Mesendoderm (in vitro differentiated cells): ENCODE data around the gene TOP3A.

Experiments
- DNase-seq: peaks from one replicate; pipeline ENCODE4 v3.0.0; 2013
- H2AK5ac ChIP-seq: 2 replicates; pipeline ENCODE4 v1.6.1; 2013; ENCODE audit warnings: low read length, inconsistent platforms
- H2BK120ac ChIP-seq: 2 replicates; pipeline ENCODE4 v1.6.1; 2013; ENCODE audit warnings: low read depth, mild to moderate bottlenecking, low read length, moderate library complexity, mixed read lengths
- H2BK15ac ChIP-seq: replicated peaks from 2 replicates; pipeline ENCODE4 v1.6.1; 2013; ENCODE audit warnings: low read depth, mild to moderate bottlenecking, moderate library complexity
- H2BK5ac ChIP-seq: 2 replicates; pipeline ENCODE4 v1.6.1; 2013; ENCODE audit warnings: low read length, inconsistent platforms
- H3K18ac ChIP-seq: 2 replicates; pipeline ENCODE4 v1.6.1; 2013; ENCODE audit warnings: mild to moderate bottlenecking, low read length, mixed read lengths
- H3K23ac ChIP-seq: one replicate; pipeline ENCODE4 v1.6.1; 2013; ENCODE audit warnings: low read length
- H3K27ac ChIP-seq: 2 replicates; pipeline ENCODE4 v1.5.1; 2013; ENCODE audit warnings: low read depth, mild to moderate bottlenecking, inconsistent platforms, low read length, moderate library complexity
- H3K27me3 ChIP-seq: 2 replicates; pipeline ENCODE4 v1.6.1; 2013; ENCODE audit warnings: low read length, control low read depth, mild to moderate bottlenecking, inconsistent platforms; ENCODE audit not compliant: insufficient read depth, poor library complexity
- H3K36me3 ChIP-seq: 2 replicates; pipeline ENCODE4 v1.6.1; 2013; ENCODE audit warnings: low read length, inconsistent platforms; ENCODE audit not compliant: control insufficient read depth, insufficient read depth
- H3K4ac ChIP-seq: one replicate; pipeline ENCODE4 v1.6.1; 2013; ENCODE audit warnings: low read depth, mild to moderate bottlenecking, low read length, moderate library complexity
- H3K4me1 ChIP-seq: 2 replicates; pipeline ENCODE4 v1.6.1; 2013; ENCODE audit warnings: low read depth, low read length, inconsistent platforms; ENCODE audit not compliant: control insufficient read depth
- H3K4me2 ChIP-seq: 2 replicates; pipeline ENCODE4 v1.6.1; 2013; ENCODE audit warnings: low read length
- H3K4me3 ChIP-seq: 2 replicates; pipeline ENCODE4 v1.5.1; 2013; ENCODE audit warnings: mild to moderate bottlenecking, low read length
- H3K56ac ChIP-seq: one replicate; pipeline ENCODE4 v1.6.1; 2013; ENCODE audit warnings: low read length
- H3K79me1 ChIP-seq: 2 replicates; pipeline ENCODE4 v1.6.1; 2013; ENCODE audit warnings: low read length, inconsistent platforms
- H3K79me2 ChIP-seq: 2 replicates; pipeline ENCODE4 v1.6.1; 2013; ENCODE audit warnings: mild to moderate bottlenecking, low read length; ENCODE audit not compliant: control insufficient read depth, insufficient read depth
- H3K9ac ChIP-seq: 2 replicates; pipeline ENCODE4 v1.6.1; 2013; ENCODE audit warnings: low read length, inconsistent platforms
- H4K5ac ChIP-seq: one replicate; pipeline ENCODE4 v1.6.1; 2013; ENCODE audit warnings: low read length
- H4K8ac ChIP-seq: one replicate; pipeline ENCODE4 v1.6.1; 2013; ENCODE audit warnings: low read depth, mild to moderate bottlenecking, control low read depth, low read length, moderate library complexity
- WGBS: extraction: QIAGEN DNeasy Blood & Tissue Kit; methylation state at CpG from one replicate; pipeline ENCODE4 v1.1.7; 2013; ENCODE audit warnings: low lambda C conversion rate, missing lambda C conversion rate; ENCODE audit not compliant: insufficient coverage; ENCODE audit errors: extremely low coverage; 5-methylcytosine and 5-hydroxymethylcytosine counted together

Gene TOP3A

DNA sequence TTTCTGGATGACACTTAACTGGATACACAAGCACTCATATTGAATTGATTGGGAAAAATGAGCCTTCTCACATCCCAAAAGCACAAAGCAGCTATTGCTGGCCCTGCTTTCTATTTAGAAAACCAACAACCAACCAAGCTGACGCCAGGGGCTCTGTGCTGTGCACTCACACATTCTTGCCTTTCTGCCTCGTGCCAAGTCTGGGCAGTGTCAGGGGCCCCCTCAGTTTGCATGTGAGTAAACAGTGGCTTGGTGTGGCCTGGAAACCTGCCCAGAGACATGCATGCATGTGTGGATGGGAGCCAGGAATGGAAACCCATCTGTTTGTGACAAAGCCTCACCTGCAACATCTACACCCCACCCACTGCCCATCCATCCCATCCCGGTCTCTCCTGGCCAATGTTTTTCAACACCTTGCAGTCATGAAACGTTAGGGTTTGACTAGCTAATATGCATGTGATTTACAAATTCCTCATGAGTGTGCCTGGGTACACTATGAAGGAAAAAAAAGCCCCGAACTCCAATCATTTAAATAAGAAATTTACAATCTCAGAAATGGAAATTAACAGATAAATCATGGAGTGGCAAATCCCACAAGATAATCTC is 33.9 kb downstream of the TOP3A start:
- Histone ChIP-seq H3K18ac (no peak overlapping the region), H3K79me1 (no peaks in the 10 kb centered on the region), H3K23ac (no peak overlapping the region), H3K9ac (no peak overlapping the region), H3K27ac (no peak overlapping the region), H3K4me2 (no peak overlapping the region), H3K27me3 (no peaks in the 10 kb centered on the region), H3K4ac (no peak overlapping the region), H4K8ac (no peak overlapping the region), H4K5ac (no peak overlapping the region), H3K36me3 (peaks cover 30% of the 10 kb centered on the region), H2BK120ac (no peak overlapping the region), H3K79me2 (no peaks in the 10 kb centered on the region), H2BK5ac (no peak overlapping the region), H3K4me1 (no peaks in the 10 kb centered on the region), H3K4me3 (no peak overlapping the region), H2BK15ac (no peak overlapping the region), H3K56ac (no peak overlapping the region), H2AK5ac (no peak overlapping the region)
- WGBS, result no CpG with 5 or more reads among the region's 5 CpGs
- no peak for DNase-seq

- no peak overlapping the region for H3K4me3 ChIP-seq
- H3K79me2 ChIP-seq, result no peaks in the 10 kb centered on the region
- H3K27me3 ChIP-seq, result no peaks in the 10 kb centered on the region
- no peak overlapping the region for H3K56ac ChIP-seq
- H3K4ac ChIP-seq, result no peak overlapping the region
- H3K23ac ChIP-seq, result no peak overlapping the region
- H2BK15ac ChIP-seq, result no peak overlapping the region
- WGBS, result no CpG with 5 or more reads among the region's 4 CpGs
- no peaks in the 10 kb centered on the region for H3K79me1 ChIP-seq
- H3K4me1 ChIP-seq, result no peaks in the 10 kb centered on the region
- H4K5ac ChIP-seq, result no peak overlapping the region
- no peak overlapping the region for H4K8ac ChIP-seq
- DNase-seq, result no peak
- no peak overlapping the region for H3K9ac ChIP-seq
- H2BK5ac ChIP-seq, result no peak overlapping the region
- H2BK120ac ChIP-seq, result no peak overlapping the region
- no peak overlapping the region for H3K18ac ChIP-seq
- H3K4me2 ChIP-seq, result no peak overlapping the region
- H3K36me3 ChIP-seq, result peaks cover 29% of the 10 kb centered on the region
- no peak overlapping the region for H3K27ac ChIP-seq
- no peak overlapping the region for H2AK5ac ChIP-seq
Measured at GRCh38 chr17:18280249-18280648, 34.5 kb downstream of the TOP3A start.

GRCh38 chr17:18278867-18279266 is 35.9 kb downstream of the TOP3A start:
- Histone ChIP-seq H3K56ac (no peak overlapping the region), H3K18ac (no peak overlapping the region), H3K4ac (no peak overlapping the region), H3K4me1 (no peaks in the 10 kb centered on the region), H2BK5ac (no peak overlapping the region), H2AK5ac (no peak overlapping the region), H4K8ac (no peak overlapping the region), H3K9ac (no peak overlapping the region), H4K5ac (no peak overlapping the region), H3K79me1 (no peaks in the 10 kb centered on the region), H3K79me2 (no peaks in the 10 kb centered on the region), H3K27ac (no peak overlapping the region), H3K4me3 (no peak overlapping the region), H3K23ac (no peak overlapping the region), H3K4me2 (no peak overlapping the region), H2BK120ac (no peak overlapping the region), H3K27me3 (no peaks in the 10 kb centered on the region), H3K36me3 (peaks cover 29% of the 10 kb centered on the region), H2BK15ac (no peak overlapping the region)
- no peak for DNase-seq
- WGBS, result no CpG with 5 or more reads among the region's 3 CpGs

DNA sequence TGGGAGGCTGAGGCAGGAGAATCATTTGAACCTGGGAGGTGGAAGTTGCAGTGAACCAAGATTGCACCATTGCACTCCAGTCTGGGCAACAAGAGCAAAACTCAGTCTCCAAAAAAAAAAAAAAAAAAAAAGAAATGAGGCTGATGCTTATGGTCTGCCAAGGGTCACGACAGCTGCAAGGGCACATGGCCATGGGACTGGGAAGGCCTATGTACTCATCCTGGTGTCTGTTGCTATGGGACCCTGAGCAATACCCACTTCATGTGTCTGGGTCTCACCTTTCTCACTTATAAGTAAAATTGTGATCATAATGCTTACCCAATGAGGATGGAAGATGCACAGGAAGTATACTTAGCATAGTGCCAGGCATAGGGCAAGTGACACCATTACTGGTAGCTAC is 37.7 kb downstream of the TOP3A start:
- Histone ChIP-seq H3K36me3 (peaks cover 26% of the 10 kb centered on the region), H3K27ac (no peak overlapping the region), H2AK5ac (no peak overlapping the region), H3K4ac (no peak overlapping the region), H3K27me3 (no peaks in the 10 kb centered on the region), H3K56ac (no peak overlapping the region), H3K9ac (no peak overlapping the region), H4K5ac (no peak overlapping the region), H4K8ac (no peak overlapping the region), H2BK5ac (no peak overlapping the region), H2BK120ac (no peak overlapping the region), H3K4me3 (no peak overlapping the region), H3K4me2 (no peak overlapping the region), H3K4me1 (no peaks in the 10 kb centered on the region), H3K79me2 (no peaks in the 10 kb centered on the region), H3K18ac (no peak overlapping the region), H3K79me1 (no peaks in the 10 kb centered on the region), H3K23ac (no peak overlapping the region), H2BK15ac (no peak overlapping the region)
- DNase-seq, result no peak
- WGBS, result no CpG with 5 or more reads among the region's 1 CpG

GRCh38 chr17:18270046-18270931 is 44.5 kb downstream of the TOP3A start:
- no peak overlapping the region for H2BK120ac ChIP-seq
- peaks cover 12% of the 10 kb centered on the region for H3K36me3 ChIP-seq
- no peak overlapping the region for H3K27ac ChIP-seq
- DNase-seq, result no peak
- H3K27me3 ChIP-seq, result no peaks in the 10 kb centered on the region
- no peaks in the 10 kb centered on the region for H3K79me2 ChIP-seq
- no peak overlapping the region for H4K5ac ChIP-seq
- no peak overlapping the region for H3K18ac ChIP-seq
- H3K4me2 ChIP-seq, result no peak overlapping the region
- H2BK5ac ChIP-seq, result no peak overlapping the region
- no peak overlapping the region for H3K56ac ChIP-seq
- no peak overlapping the region for H4K8ac ChIP-seq
- peaks cover 3% of the 10 kb centered on the region for H3K4me1 ChIP-seq
- H2AK5ac ChIP-seq, result no peak overlapping the region
- H3K23ac ChIP-seq, result no peak overlapping the region
- WGBS, result no CpG with 5 or more reads among the region's 14 CpGs
- no peak overlapping the region for H3K9ac ChIP-seq
- no peak overlapping the region for H2BK15ac ChIP-seq
- H3K4me3 ChIP-seq, result no peak overlapping the region
- no peak overlapping the region for H3K4ac ChIP-seq
- H3K79me1 ChIP-seq, result no peaks in the 10 kb centered on the region
